Mesothelial cell of epicardium (in vitro differentiated cells): ENCODE results near the gene MYO16. TPM values are rescaled to one million over a fixed set of nuclear protein-coding genes. Genes with fewer than 3 reads are reported as not detected.

Experiments used
- DNase-seq, 2 experiments: peaks; one replicate each; pipeline ENCODE4 v3.0.0; 2021; ENCODE audit warnings: low spot score in 2 of 2; ENCODE audit not compliant: unreplicated experiment in 2 of 2
- H3K27ac Mint-ChIP-seq: 2 replicates; pipeline ENCODE4 v1.8.0; 2021; ENCODE audit warnings: mixed read lengths
- H3K27me3 Mint-ChIP-seq: 2 replicates; pipeline ENCODE4 v1.8.0; 2021; ENCODE audit warnings: low read depth, mixed read lengths
- H3K36me3 Mint-ChIP-seq: 2 replicates; pipeline ENCODE4 v1.8.0; 2021; ENCODE audit warnings: mixed read lengths
- H3K4me1 Mint-ChIP-seq: 2 replicates; pipeline ENCODE4 v1.8.0; 2021; ENCODE audit warnings: mixed read lengths
- H3K4me3 Mint-ChIP-seq: 2 replicates; pipeline ENCODE4 v1.8.0; 2021; ENCODE audit warnings: mild to moderate bottlenecking, moderate library complexity, mixed read lengths
- H3K9me3 Mint-ChIP-seq: 2 replicates; pipeline ENCODE4 v1.8.0; 2021; ENCODE audit warnings: mixed read lengths
- CTCF ChIP-seq: fragments of 200-600 bp; sonication (generic); IDR thresholded peaks from one replicate; pipeline ENCODE4 v1.5.0; 2021; ENCODE audit warnings: antibody characterized with exemption; ENCODE audit not compliant: unreplicated experiment
- total RNA-seq: library from RNA; stranded (reverse); gene quantifications from 3 replicates; pipeline ENCODE4 v1.2.1, GENCODE V29; 2021

Gene MYO16
- total RNA-seq, 1 donor from 2014 or later = 0.07 TPM

GRCh38 chr13:108597943-108598342 lies 31.5 kb upstream of the MYO16 start:
- H3K27ac Mint-ChIP-seq = no peak overlapping the region
- no peak overlapping the region for H3K4me3 Mint-ChIP-seq
- no peaks in the 10 kb centered on the region for H3K36me3 Mint-ChIP-seq
- no peak for DNase-seq
- H3K27me3 Mint-ChIP-seq = peaks cover 25% of the 10 kb centered on the region
- H3K9me3 Mint-ChIP-seq = peaks cover 8% of the 10 kb centered on the region
- H3K4me1 Mint-ChIP-seq = peaks cover 5% of the 10 kb centered on the region
- TF ChIP-seq CTCF = no peak

DNA sequence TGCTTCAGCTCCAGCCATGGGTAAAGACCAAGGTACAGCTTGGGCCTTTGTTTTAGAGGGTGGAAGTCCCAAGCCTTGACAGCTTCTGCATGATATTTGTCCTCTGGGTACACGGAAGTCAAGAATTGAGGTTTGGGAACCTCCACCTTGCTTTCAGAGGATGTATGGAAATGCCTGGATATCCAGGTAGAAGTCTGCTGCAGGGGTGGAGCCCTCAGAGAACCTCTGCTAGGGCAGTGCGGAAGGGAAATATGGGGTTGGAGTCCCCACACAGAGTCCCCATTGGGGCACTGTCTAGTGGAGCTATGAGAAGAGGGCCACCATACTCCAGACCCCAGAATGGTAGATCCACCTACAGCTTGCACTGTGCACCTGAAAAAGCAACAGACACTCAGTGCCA lies 23.0 kb upstream of the MYO16 start:
- Mint-ChIP-seq H3K36me3 (no peaks in the 10 kb centered on the region), H3K27me3 (no peaks in the 10 kb centered on the region), H3K27ac (no peak overlapping the region), H3K4me3 (no peak overlapping the region), H3K4me1 (peaks cover 6% of the 10 kb centered on the region), H3K9me3 (peaks cover 19% of the 10 kb centered on the region)
- no peak for TF ChIP-seq CTCF
- DNase-seq = no peak

DNA sequence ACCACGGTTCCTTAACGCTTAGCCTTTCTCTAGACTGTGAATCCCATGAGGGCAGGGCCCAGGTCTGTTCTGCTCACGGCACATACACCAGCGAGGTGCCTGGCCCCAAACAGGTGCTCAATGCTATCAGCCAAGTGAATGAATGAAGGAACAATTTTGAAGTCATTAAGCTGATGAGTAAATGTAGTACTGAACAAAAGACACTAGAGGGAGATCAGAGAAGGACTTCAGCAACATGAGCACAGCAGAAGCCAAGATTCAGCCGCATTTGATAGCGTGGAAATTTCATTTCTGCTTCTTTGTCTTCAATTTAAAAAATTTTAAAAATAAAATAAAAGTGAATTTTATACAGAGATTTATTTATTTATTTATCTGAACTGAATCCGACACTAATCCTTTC lies 20.1 kb upstream of the MYO16 start:
- Mint-ChIP-seq H3K27ac (no peak overlapping the region), H3K36me3 (no peaks in the 10 kb centered on the region), H3K4me3 (no peak overlapping the region), H3K4me1 (peaks cover 6% of the 10 kb centered on the region), H3K9me3 (peaks cover 11% of the 10 kb centered on the region), H3K27me3 (no peaks in the 10 kb centered on the region)
- peak; percentile 67 for TF ChIP-seq CTCF
- no peak for DNase-seq

- peaks cover 6% of the 10 kb centered on the region for H3K4me1 Mint-ChIP-seq
- DNase-seq = no peak
- peaks cover 6% of the 10 kb centered on the region for H3K9me3 Mint-ChIP-seq
- no peaks in the 10 kb centered on the region for H3K36me3 Mint-ChIP-seq
- H3K4me3 Mint-ChIP-seq = no peak overlapping the region
- H3K27me3 Mint-ChIP-seq = no peaks in the 10 kb centered on the region
- TF ChIP-seq CTCF = no peak
- no peak overlapping the region for H3K27ac Mint-ChIP-seq
Observed at GRCh38 chr13:108610507-108610906, 18.9 kb upstream of the MYO16 start.

- Mint-ChIP-seq H3K9me3 (no peaks in the 10 kb centered on the region), H3K27me3 (no peaks in the 10 kb centered on the region), H3K36me3 (no peaks in the 10 kb centered on the region), H3K4me3 (no peak overlapping the region), H3K4me1 (peaks cover 5% of the 10 kb centered on the region), H3K27ac (no peak overlapping the region)
- no peak for TF ChIP-seq CTCF
- no peak for DNase-seq
Observed at GRCh38 chr13:108615241-108615640, 14.2 kb upstream of the MYO16 start.

- TF ChIP-seq CTCF = no peak
- Mint-ChIP-seq H3K9me3 (no peaks in the 10 kb centered on the region), H3K27me3 (no peaks in the 10 kb centered on the region), H3K4me1 (no peaks in the 10 kb centered on the region), H3K36me3 (no peaks in the 10 kb centered on the region), H3K27ac (no peak overlapping the region), H3K4me3 (no peak overlapping the region)
- no peak for DNase-seq
Observed at GRCh38 chr13:108618233-108618632, 11.2 kb upstream of the MYO16 start.
